HL-60 (cell line): ENCODE results near the gene SPPL2B.

Experiments
- DNase-seq, 2 experiments: peaks; one replicate each; pipeline ENCODE4 v3.0.0-alpha.2; 2010 to 2020; ENCODE audit warnings: low read depth in 1 of 2, low spot score in 1 of 2
- H3K27ac ChIP-seq: fragments of 250-450 bp; sonication (Bioruptor Pico); replicated peaks from 2 replicates; pipeline ENCODE4 v1.5.1; 2020; ENCODE audit warnings: mild to moderate bottlenecking, moderate library complexity
- H3K27me3 ChIP-seq: fragments of 250-450 bp; sonication (Bioruptor Pico); 2 replicates; pipeline ENCODE4 v1.5.1; 2021; ENCODE audit warnings: mild to moderate bottlenecking, moderate library complexity; ENCODE audit not compliant: insufficient read depth, poor library complexity, severe bottlenecking
- H3K4me3 ChIP-seq: replicated peaks from 2 replicates; pipeline ENCODE4 v1.5.1; 2011; ENCODE audit warnings: mild to moderate bottlenecking, control low read depth, low read length; ENCODE audit not compliant: insufficient read depth
- GABPA ChIP-seq: IDR thresholded peaks from 2 replicates; pipeline ENCODE4 v1.6.1; 2012; ENCODE audit warnings: low read depth
- POLR2AphosphoS5 ChIP-seq: IDR thresholded peaks from 2 replicates; pipeline ENCODE4 v1.6.1; 2012; ENCODE audit warnings: low read depth
- REST ChIP-seq: IDR thresholded peaks from 2 replicates; pipeline ENCODE4 v1.6.1; 2012; ENCODE audit warnings: low read depth; ENCODE audit not compliant: insufficient replicate concordance
- SPI1 ChIP-seq: IDR thresholded peaks from 2 replicates; pipeline ENCODE4 v1.6.1; 2012; ENCODE audit warnings: low read depth, mild to moderate bottlenecking, borderline replicate concordance
- TF ChIP-seq, protein P1 (sequence below): IDR thresholded peaks from one replicate; pipeline ENCODE4 v1.5.1; 2011; ENCODE audit warnings: low read length, control low read depth, inconsistent platforms; ENCODE audit not compliant: insufficient read depth

Gene SPPL2B

GRCh38 chr19:2319551-2319950 lies 8.9 kb upstream of the SPPL2B start:
- TF ChIP-seq POLR2AphosphoS5 = no peak
- TF ChIP-seq, protein P1, sequence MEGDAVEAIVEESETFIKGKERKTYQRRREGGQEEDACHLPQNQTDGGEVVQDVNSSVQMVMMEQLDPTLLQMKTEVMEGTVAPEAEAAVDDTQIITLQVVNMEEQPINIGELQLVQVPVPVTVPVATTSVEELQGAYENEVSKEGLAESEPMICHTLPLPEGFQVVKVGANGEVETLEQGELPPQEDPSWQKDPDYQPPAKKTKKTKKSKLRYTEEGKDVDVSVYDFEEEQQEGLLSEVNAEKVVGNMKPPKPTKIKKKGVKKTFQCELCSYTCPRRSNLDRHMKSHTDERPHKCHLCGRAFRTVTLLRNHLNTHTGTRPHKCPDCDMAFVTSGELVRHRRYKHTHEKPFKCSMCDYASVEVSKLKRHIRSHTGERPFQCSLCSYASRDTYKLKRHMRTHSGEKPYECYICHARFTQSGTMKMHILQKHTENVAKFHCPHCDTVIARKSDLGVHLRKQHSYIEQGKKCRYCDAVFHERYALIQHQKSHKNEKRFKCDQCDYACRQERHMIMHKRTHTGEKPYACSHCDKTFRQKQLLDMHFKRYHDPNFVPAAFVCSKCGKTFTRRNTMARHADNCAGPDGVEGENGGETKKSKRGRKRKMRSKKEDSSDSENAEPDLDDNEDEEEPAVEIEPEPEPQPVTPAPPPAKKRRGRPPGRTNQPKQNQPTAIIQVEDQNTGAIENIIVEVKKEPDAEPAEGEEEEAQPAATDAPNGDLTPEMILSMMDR = no peak
- no peak for TF ChIP-seq GABPA
- no peak for TF ChIP-seq SPI1
- TF ChIP-seq REST = no peak
- no peak for DNase-seq

GRCh38 chr19:2320049-2320448 lies 8.4 kb upstream of the SPPL2B start:
- TF ChIP-seq GABPA = no peak
- TF ChIP-seq, protein P1 = no peak
- TF ChIP-seq SPI1 = no peak
- TF ChIP-seq REST = no peak
- no peak for TF ChIP-seq POLR2AphosphoS5
- no peak overlapping the region for H3K27ac ChIP-seq
- H3K4me3 ChIP-seq = no peak overlapping the region
- DNase-seq = no peak
- no peaks in the 10 kb centered on the region for H3K27me3 ChIP-seq

More at GRCh38 chr19:2319551-2319950, 8.9 kb upstream of the SPPL2B start:
- no peak overlapping the region for H3K4me3 ChIP-seq
- H3K27me3 ChIP-seq = no peaks in the 10 kb centered on the region
- no peak overlapping the region for H3K27ac ChIP-seq

GRCh38 chr19:2320939-2321338 lies 7.5 kb upstream of the SPPL2B start:
- no peak for TF ChIP-seq GABPA
- no peak for TF ChIP-seq REST
- peak; percentile 52; the same call in 1 of the 2 replicates for TF ChIP-seq POLR2AphosphoS5
- Histone ChIP-seq H3K27me3 (no peaks in the 10 kb centered on the region), H3K4me3 (no peak overlapping the region), H3K27ac (no peak overlapping the region)
- DNase-seq = no peak
